ENCODE results near the gene RTN4R. TPM values are rescaled to one million over a fixed set of nuclear protein-coding genes. Genes with fewer than 3 reads are reported as not detected.

Gene RTN4R
- total and polyA plus RNA-seq, 2 donors (not counting 1 experiment from before 2014, with no cell fraction given), result 0.99 to 2.0 TPM

DNA sequence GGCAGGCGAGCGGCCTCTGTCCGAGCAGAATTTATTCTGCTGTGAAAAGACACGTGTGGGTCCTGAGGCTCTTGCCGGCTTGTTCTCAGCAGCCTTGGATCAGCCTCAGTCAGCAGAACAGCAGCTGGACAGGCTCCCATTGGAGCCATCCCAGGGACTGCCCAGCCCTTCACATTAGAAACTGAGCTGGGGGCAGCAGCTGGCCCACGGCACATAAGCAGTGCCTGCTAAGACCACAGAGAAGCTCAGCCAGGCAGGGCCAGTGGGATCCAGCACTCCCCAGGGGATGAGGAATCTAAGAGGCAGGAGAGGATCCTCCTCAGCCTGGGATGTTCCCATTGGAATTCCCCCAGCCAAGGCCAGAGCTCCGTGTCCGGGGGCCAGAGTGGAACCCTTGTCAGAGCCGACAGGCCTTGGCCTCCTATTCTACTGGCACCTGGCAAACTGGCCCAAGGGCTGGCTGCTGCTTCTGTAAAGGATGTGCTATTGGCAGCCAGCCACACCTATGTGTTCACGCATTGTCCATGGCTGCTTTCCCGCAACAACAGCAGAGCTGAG, 18.2 kb downstream of the RTN4R start:
- Histone ChIP-seq H3K27ac (ENCODE audit: insufficient read depth, low read length) (no peak overlapping the region), H3K4me3 (replicated peaks in 1 of 4; ENCODE audit: control extremely low read depth in 1 of 4, insufficient read depth in 1 of 4, low read depth in 3 of 4, low read length in 4 of 4) (no peak overlapping the region), H3K27me3 (ENCODE audit: control insufficient read depth, insufficient read depth, low read length) (peaks cover 2% of the 10 kb centered on the region), H3K36me3 (ENCODE audit: control insufficient read depth, insufficient read depth, low read length) (no peaks in the 10 kb centered on the region), H3K79me2 (ENCODE audit: control insufficient read depth, insufficient read depth, low read length) (no peaks in the 10 kb centered on the region), H3K4me1 (ENCODE audit: control insufficient read depth, extremely low read depth, insufficient read depth, low read length) (peaks cover 14% of the 10 kb centered on the region), H2AFZ (ENCODE audit: low read length) (no peak overlapping the region), H3K4me2 (ENCODE audit: extremely low read depth, insufficient read depth, low read length) (no peak overlapping the region), H3K9me3 (ENCODE audit: control insufficient read depth, insufficient read depth, low read depth, low read length) (no peaks in the 10 kb centered on the region), H4K20me1 (ENCODE audit: control insufficient read depth, extremely low read depth, insufficient read depth, low read length) (no peaks in the 10 kb centered on the region), H3K9ac (ENCODE audit: insufficient read depth, low read length) (no peak overlapping the region)
- peak; percentile 32 for TF ChIP-seq EZH2 (IDR thresholded peaks at IDR 0.05; ENCODE audit: low read length, missing control alignments)
- TF ChIP-seq, protein P1, sequence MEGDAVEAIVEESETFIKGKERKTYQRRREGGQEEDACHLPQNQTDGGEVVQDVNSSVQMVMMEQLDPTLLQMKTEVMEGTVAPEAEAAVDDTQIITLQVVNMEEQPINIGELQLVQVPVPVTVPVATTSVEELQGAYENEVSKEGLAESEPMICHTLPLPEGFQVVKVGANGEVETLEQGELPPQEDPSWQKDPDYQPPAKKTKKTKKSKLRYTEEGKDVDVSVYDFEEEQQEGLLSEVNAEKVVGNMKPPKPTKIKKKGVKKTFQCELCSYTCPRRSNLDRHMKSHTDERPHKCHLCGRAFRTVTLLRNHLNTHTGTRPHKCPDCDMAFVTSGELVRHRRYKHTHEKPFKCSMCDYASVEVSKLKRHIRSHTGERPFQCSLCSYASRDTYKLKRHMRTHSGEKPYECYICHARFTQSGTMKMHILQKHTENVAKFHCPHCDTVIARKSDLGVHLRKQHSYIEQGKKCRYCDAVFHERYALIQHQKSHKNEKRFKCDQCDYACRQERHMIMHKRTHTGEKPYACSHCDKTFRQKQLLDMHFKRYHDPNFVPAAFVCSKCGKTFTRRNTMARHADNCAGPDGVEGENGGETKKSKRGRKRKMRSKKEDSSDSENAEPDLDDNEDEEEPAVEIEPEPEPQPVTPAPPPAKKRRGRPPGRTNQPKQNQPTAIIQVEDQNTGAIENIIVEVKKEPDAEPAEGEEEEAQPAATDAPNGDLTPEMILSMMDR (conservative IDR thresholded peaks at IDR 0.05 in 1 of 2, IDR thresholded peaks at IDR 0.05 in 1 of 2; ENCODE audit: low read depth in 1 of 2, low read length in 2 of 2), result no peak
- DNase-seq (ENCODE audit: low read depth in 2 of 2), result peak; percentile 30 to 39

DNA sequence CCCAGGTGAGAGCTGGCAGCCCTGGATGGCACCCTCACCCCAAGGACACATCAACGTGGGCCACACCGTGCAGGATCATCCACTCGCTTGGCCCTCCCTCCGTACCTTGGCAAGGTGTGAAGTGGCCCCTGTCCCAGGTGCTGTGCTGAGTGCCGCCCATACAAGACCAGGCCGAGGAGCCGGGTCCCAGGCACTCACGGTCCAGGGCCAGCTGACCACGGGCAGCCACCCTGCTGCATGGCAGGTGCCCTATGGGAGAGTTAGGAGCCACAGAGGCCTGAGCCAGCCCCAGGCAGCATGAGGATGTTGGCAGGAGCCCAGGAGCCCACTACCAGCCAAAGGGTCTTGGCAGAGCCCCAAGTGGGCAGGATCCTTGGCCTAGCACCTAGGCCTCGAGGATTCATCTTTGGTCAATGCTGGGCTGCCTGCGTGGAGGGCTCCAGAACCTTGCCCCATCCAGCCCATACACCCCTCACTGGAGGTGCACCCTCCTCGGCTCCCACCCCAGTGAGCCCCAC, 19.6 kb downstream of the RTN4R start:
- TF ChIP-seq, protein P1 (conservative IDR thresholded peaks at IDR 0.05 in 1 of 2, IDR thresholded peaks at IDR 0.05 in 1 of 2; ENCODE audit: low read depth in 1 of 2, low read length in 2 of 2), result no peak
- no peak for TF ChIP-seq EZH2 (IDR thresholded peaks at IDR 0.05; ENCODE audit: low read length, missing control alignments)
- no peak overlapping the region for H3K4me2 ChIP-seq (ENCODE audit: extremely low read depth, insufficient read depth, low read length)
- no peaks in the 10 kb centered on the region for H3K36me3 ChIP-seq (ENCODE audit: control insufficient read depth, insufficient read depth, low read length)
- no peak overlapping the region for H3K9ac ChIP-seq (ENCODE audit: insufficient read depth, low read length)
- H3K27me3 ChIP-seq (ENCODE audit: control insufficient read depth, insufficient read depth, low read length), result peaks cover 2% of the 10 kb centered on the region
- no peaks in the 10 kb centered on the region for H4K20me1 ChIP-seq (ENCODE audit: control insufficient read depth, extremely low read depth, insufficient read depth, low read length)
- H3K9me3 ChIP-seq (ENCODE audit: control insufficient read depth, insufficient read depth, low read depth, low read length), result no peaks in the 10 kb centered on the region
- no peak overlapping the region for H2AFZ ChIP-seq (ENCODE audit: low read length)
- no peak overlapping the region for H3K4me3 ChIP-seq (replicated peaks in 1 of 4; ENCODE audit: control extremely low read depth in 1 of 4, insufficient read depth in 1 of 4, low read depth in 3 of 4, low read length in 4 of 4)
- DNase-seq (ENCODE audit: low read depth in 2 of 2), result no peak
- no peak overlapping the region for H3K27ac ChIP-seq (ENCODE audit: insufficient read depth, low read length)
- peaks cover 14% of the 10 kb centered on the region for H3K4me1 ChIP-seq (ENCODE audit: control insufficient read depth, extremely low read depth, insufficient read depth, low read length)
- no peaks in the 10 kb centered on the region for H3K79me2 ChIP-seq (ENCODE audit: control insufficient read depth, insufficient read depth, low read length)

DNA sequence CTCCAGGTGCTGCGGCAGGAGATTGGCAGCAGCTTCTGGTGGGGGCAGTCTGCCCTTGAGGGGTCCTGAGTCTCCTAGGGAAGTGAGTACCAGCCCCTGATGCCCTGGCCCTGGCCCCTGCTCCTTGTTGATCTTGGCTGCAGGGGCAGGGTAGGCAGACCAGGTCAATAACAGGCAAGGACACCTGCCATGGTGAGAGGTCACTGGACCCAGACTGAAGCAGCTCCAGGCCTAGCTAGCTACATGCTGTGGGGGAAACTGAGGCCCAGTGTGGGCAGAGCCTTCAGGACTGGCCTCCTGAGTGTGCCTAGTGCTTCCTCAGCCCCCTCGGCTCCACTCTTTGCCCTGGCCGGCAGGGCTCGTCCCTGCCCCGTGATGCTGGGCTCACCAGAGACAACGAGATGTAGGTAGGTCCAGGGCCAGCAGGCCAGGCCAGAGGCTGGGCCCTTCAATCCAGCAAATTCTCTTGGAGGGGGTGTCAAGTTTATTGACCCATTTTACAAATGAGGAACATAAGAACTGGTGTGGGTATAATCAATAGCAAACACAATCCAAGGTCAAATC, 20.4 kb downstream of the RTN4R start:
- peaks cover 14% of the 10 kb centered on the region for H3K4me1 ChIP-seq (ENCODE audit: control insufficient read depth, extremely low read depth, insufficient read depth, low read length)
- H3K9me3 ChIP-seq (ENCODE audit: control insufficient read depth, insufficient read depth, low read depth, low read length), result no peaks in the 10 kb centered on the region
- no peak overlapping the region for H3K9ac ChIP-seq (ENCODE audit: insufficient read depth, low read length)
- no peak for TF ChIP-seq EZH2 (IDR thresholded peaks at IDR 0.05; ENCODE audit: low read length, missing control alignments)
- TF ChIP-seq, protein P1 (conservative IDR thresholded peaks at IDR 0.05 in 1 of 2, IDR thresholded peaks at IDR 0.05 in 1 of 2; ENCODE audit: low read depth in 1 of 2, low read length in 2 of 2), result no peak
- peaks cover 2% of the 10 kb centered on the region for H3K27me3 ChIP-seq (ENCODE audit: control insufficient read depth, insufficient read depth, low read length)
- H3K79me2 ChIP-seq (ENCODE audit: control insufficient read depth, insufficient read depth, low read length), result no peaks in the 10 kb centered on the region
- no peak overlapping the region for H3K4me3 ChIP-seq (replicated peaks in 1 of 4; ENCODE audit: control extremely low read depth in 1 of 4, insufficient read depth in 1 of 4, low read depth in 3 of 4, low read length in 4 of 4)
- no peak overlapping the region for H2AFZ ChIP-seq (ENCODE audit: low read length)
- H3K36me3 ChIP-seq (ENCODE audit: control insufficient read depth, insufficient read depth, low read length), result no peaks in the 10 kb centered on the region
- no peaks in the 10 kb centered on the region for H4K20me1 ChIP-seq (ENCODE audit: control insufficient read depth, extremely low read depth, insufficient read depth, low read length)
- no peak for DNase-seq (ENCODE audit: low read depth in 2 of 2)
- no peak overlapping the region for H3K4me2 ChIP-seq (ENCODE audit: extremely low read depth, insufficient read depth, low read length)
- H3K27ac ChIP-seq (ENCODE audit: insufficient read depth, low read length), result no peak overlapping the region

All from fibroblast of lung (primary cell).